Activated CD4-positive, CD25-positive, alpha-beta regulatory T cell (primary cell): ENCODE data around the gene TUSC2.
"Not testable (repeated sequence)": the region's sequence is repeated elsewhere in the genome, so short reads cannot be mapped to it uniquely, and the experiment has no call there.

Experiments
- DNase-seq, 4 experiments: peaks; one replicate each; lab custom pipeline; 2025; lab: John Stamatoyannopoulos, UW

Gene TUSC2

DNA sequence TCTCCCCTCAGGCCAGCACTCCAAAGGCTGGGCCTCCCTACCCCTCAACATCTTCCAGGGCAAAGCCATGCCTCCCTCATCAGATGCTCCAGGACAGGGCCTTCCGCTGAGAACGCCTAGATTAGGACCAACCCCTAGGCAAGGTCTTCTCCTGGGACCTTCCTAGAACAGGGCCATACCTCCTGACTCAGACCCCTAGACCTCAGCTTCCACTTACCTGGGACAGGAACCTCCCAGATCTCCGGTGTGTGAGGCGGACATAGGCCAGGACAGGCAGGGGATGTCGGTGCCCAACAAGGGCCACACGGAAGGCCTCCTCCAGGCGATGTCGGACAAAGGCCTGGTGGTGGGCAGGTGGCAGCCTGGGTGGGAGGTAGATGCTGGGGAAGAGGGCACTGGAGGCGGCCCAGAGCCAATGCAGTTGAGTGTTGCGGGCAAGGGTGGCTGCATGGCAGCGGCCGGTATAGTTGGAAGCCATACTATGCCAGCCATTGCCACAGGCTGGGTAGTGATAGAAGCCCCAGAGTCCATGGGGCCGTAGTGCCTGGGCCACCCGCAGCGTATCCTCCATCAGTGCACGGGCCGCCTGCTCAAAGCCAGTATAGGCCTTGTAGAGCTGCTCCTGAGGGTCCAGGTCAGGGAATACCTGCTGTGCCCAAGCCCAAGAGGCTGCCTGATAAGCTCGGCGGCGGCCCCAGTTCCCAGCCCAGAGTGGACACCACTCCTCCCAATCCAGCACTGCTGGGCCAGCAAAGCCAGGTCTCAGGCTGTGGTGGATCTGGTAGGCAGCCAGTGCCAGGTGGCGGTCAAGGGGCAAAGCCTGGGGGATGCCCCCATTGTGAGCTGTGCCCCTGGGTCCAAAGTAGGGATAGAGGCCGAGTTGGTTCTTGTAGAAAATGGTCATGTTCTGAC is 33.3 kb downstream of the TUSC2 start:
- no peak for DNase-seq

DNA sequence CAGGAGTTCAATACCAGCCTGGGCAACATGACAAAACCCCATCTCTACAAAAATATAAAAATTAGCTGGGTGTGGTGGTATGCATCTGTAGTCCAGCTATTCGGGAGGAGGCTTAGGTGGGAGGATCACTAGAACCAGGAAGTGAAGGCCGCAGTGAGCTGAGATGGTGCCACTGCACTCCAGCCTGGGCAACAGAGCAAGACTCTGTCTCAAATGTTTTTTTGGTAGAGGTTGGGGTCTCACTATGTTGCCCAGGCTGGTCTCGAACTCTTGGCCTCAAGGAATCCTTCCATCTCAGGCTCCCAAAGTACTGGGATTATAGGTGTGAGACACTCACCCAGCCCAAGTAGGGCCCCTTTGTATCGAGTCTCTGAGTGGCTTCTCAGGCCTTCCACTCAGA is 33.9 kb downstream of the TUSC2 start:
- no peak for DNase-seq

DNA sequence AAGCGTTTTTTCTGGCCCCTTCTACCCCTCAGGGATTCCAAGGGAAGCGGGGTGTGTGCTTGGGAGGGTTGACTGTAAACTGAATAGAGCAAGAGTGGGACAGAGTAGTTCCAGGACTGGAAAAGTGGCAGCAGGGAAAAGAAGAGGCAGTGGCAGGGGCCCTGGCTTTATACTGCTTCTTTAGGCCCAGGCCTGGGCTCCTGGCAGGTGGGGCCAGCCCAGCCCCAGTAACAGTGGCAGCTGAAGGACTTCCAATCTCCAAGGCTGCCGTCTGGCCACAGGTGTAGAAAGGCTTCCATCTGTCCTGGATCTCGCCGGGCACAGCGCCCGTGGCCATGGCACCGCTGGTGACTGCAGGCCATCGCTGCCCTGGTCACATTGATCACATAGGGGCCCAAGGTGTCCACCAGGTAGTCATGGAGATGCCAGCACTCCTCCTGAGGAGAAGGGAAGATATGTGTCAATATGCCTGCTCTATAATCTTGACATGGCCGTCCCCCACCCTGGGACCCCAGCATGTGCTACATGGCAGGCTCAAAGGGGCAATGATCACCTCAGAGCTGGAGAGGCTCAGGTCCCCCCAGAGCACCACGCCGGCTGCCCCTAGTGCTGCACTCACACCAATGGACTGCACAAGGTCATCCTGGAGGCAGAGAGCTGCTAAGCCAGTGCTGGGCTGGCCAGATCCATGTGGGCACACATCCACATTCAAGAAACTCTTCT is 34.8 kb downstream of the TUSC2 start:
- no peak for DNase-seq

DNA sequence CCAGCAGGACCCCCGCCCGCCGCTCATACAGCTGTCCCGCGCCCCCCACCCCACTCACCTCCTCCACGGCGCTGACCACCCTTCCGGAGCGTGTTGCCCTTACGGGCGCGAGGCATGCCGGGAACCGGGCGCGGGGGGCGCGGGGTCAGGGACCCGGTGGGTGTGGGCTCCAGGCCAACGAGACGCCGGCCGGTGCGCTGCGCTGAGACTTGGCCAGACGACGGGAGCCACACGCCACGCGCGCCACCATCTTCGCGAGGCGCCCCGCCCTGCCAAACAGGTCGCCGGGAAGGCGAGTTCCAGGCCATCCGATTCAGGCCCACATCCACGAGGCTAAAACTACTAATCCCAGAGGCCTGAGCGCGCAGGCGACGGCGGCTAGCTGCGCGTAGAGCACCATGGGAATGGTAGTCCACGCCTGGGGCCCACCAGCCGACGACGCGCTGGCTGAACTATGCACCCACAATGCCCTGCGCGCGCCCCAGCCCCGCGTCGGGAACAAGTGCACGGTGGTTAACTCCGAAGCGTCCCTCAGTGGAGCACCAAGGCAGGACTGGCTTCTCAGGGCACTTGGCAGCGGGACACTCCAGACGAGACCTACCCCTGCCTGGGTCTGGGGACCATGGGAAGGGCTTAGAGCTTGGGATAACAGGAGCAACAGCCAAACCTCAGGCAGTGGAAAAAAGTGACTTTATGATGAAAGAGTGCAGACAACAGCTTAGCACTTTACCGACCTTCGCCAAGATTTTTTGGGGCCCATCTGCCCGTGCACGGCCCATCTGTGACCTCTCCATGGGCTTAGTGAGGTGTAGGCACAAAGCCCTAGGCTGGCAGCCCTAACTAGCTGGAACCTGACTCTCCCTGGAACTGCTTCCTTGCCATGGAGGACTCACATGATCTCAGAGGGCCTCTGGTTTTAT is 35.6 kb downstream of the TUSC2 start, which contains the start of gene IFRD2:
Gene IFRD2, minus strand, starts transcription at position 271 of the 920 bp plus-strand sequence. Its CDS starts 155 bp downstream, at position 116.
- DNase-seq: peak; percentile 84 to 93 (median 91)

DNA sequence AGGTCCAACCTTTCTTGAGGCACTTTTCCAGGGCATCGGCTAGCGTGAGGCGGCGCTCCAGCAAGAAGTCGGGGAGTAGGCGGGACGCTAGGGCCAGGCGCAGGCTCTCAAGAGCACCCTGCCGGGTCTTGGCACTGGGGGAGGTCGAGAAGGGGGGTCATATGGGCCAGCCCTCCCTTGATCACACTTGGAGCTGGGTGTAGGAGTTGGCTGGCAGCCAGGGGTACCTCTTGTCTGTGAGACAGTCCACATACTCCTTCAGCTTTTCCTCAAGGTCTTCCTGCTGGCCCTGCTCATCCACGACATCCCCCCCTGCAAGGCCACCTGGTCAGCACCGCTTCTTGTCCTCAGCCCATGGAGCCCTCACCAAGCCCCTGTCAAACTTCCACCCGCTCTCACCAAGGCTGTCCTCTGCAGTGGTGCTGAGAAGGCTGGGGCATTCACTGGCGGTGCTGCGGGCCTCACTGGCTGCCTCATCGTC is 37.8 kb downstream of the TUSC2 start:
- no peak for DNase-seq

DNA sequence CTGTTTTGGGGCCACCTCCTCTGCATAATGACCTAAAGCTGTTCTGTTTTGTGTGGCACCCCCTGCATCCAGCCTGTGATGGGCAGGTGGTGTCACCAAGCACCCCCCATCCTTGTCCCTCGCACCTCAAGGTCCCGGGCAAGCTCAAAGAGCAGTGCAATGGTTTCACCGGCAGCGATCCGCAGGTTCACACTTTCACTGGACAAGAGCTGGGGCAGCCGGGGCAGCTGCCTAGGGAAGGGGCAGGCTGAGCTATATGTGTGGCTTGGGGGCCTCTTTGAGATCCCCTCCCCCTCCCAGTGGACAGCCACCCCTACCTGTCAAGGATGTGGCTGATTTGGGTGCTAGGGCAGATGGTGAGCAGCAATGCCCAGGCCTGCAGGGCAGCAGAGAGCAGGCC is 38.9 kb downstream of the TUSC2 start:
- DNase-seq: no peak

DNA sequence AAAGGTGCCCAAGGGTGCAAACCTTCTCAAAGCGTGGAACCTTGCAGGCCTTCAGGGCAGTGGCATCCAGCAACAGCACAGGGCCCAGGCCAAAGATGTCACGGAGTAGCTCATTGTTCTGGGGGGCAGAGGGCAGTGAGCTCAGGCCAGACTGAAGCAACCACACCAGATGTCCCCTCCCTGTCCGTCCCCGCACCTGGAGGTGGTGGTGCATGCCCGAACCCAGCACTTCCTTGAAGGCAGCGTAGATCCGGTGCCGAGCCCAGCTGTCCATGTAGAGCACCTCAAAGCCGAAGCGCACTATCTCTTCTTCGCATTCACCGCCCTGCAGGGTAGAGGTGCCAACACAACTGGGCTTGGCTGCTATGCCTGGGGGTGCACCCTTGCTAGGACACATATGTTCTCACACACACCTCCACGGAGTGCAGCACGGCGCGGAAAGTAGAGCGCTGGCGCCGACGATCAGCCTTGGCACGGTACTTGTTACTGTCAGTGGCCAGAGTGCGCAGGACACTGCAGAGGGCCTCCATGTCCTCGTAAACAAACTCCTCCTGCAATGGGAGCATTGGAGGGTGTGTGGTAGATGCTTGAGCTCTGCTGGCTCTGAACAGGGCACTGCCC is 39.5 kb downstream of the TUSC2 start:
- no peak for DNase-seq

DNA sequence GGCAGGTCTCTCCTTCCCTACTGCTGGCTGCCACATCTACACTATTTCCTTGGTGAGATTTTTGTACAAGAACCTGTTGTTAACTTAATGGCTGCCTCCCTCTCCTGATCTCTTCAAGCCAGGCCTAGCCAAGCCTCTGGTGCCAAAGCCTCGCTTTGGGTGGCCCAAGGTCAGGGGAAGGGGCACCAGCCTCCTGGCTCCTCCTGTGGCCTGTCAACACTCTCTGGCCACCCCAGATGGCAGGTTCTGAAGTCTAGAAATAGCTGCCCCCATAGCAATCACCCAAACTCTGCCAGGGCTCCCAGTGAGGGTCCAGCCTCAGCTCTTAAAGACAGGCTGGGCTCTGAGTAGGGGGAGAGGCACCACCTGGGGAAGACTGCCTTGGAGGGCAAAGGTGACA is 40.8 kb downstream of the TUSC2 start:
- DNase-seq: no peak

DNA sequence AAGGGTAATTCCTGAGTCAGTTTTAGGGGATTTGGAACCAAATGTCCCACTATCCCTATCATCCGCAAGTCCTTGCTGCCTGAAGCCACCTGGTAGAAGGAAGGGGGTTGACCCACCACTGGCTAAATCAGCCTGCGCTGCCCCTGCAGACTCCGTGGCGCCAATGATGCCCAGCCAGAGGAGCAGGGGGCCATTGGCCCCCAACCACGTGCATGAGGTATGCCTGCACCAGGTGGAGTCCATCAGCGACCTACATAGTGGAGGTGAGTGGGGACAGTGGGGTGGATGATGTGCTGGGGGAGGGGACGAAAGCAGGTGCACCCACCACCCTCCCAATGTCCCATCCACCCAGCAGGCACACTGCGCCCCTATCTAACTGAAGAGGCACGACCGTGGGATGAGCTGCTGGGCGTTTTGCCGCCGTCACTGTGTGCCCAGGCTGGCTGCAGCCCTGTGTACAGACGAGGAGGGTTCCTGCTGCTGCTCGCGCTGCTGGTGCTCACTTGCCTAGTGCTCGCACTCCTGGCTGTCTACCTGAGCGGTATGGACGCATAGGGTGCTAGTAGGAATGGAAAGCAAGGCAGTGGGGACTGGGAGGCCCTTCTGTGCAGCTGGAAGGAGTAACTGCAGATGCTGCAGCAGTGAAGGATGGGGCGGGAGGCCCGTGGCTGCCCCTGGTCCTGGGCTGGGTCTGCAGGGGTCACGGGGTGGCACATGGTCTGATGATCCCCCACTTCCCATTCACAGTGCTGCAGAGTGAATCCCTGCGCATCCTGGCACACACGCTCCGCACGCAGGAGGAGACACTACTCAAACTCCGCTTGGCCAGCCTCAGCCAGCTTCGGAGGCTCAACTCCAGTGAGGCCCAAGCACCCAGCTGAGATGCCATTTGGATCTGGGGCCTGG is 41.4 kb downstream of the TUSC2 start:
- no peak for DNase-seq

DNA sequence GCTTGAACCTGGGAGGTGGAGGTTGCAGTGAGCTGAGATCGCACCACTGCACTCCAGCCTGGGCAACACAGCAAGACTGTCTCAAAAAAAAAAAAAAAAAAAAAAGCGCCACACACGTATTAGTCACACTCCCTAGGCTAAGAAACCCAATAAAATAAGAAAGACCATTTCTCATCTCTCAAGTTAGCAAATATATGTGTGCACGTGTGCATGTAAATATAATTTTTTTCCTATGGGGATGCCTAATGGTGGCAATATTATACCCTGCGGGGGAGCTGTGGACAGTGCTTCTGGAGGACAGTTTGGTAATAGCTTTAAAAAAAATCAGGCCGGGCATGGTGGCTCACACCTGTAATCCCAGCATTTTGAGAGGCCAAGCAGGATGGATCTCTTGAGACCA is 43.9 kb downstream of the TUSC2 start:
- not testable (repeated sequence) for DNase-seq

DNA sequence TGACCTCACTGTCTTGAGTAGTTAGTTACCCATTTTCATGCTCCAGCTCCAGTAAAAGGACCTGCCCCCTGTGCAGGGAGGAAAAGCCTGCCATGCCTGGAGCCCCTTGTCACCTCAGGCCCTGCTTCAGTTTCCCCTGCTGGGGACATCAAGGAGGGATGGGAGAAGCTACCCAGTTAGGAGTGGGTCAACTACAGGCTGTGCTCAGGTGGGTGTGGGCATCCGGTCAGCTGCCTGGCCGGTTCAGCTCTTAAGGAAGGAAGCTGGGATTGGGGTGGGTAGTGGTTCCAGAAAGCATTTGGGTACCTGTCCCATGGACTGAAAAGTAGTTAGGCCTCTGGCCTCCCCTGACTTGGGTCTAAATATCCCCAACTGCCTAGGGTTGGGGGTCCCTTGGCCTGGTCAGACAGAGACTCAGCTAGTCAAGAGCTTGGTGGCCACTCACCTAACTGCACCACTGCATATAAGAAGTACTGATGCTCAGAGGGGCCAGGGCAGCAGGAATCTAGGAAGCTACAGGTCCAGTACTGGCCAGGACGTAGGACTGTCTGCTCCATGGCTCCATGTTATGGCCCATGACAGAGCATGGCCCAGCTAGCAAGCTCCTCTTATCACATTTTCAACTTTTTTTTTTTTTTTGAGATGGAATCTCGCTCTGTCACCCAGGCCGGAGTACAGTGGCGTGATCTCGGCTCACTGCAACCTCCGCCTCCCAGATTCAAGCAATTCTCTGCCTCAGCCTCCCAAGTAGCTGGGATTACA is 48.6 kb downstream of the TUSC2 start:
- no peak for DNase-seq

DNA sequence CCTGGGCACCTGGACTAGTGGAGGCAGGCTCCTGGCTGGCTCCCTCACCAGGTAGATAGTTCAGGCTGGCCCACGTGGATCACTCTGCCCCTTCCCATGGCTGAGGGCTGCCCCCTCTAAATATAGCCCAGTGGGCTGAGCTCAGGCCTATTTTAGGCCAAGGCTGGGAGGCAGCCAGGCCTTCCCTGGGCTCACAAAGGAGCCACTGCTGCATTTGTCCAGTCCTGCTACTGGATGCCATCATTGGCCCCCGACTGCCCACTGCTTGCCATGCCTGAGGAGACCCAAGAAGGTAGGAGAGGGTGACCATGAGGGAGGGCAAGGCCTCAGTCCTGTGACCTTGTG is 49.2 kb downstream of the TUSC2 start, which contains the start of gene LSMEM2:
Gene LSMEM2, plus strand, starts transcription at position 208 of the 345 bp plus-strand sequence. Its CDS starts 27 bp downstream, at position 235.
- DNase-seq: no peak

DNA sequence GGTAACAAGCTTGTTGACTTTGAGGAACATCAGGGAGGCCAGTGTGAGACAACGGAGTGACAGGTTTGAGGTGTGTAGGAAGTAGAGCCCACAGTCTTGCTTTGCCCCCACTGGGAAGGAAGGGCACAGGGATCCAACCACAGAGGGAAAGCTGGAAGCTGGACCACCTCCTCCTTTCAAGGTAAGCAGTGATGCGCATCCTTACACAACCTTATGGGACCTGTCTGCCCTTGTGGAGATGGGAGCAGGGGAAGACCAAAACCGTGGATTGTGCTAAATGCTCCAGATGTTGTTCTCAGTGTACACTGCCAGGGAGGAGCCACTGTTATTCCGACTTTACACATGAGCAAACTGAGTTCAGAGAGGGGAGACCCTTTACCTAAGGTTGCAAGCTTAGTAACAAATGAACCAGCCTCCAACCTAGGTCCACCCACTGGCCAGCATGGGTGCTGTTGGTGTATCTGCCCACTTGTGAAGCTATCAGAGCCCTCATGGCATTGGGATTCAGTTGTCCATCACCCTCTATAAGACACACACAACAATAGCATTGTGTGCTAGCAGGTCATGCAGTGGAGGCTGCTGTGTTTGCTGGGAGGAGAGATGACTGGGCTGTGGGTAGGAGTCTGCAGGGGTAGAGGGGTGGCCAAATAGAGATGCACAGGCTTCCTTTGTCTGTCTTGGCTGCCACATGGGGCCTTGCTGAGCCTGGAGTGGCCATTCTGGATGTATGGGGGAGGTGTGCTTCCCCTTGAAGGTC is 49.7 kb downstream of the TUSC2 start:
- no peak for DNase-seq

DNA sequence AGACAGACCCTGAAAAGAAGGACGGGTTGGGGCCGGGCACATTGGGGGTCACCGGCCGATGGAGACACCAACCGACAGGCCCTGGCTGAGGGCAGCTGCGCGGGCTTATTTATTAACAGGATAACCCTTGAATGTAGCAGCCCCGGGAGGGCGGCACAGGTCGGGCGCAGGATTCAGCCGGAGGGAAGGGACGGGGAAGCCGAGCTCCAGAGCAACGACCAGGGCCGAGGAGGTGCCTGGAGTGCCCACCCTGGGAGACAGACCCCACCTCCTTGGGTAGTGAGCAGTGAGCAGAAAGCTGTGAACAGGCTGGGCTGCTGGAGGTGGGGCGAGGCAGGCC is 51.3 kb downstream of the TUSC2 start:
- no peak for DNase-seq

DNA sequence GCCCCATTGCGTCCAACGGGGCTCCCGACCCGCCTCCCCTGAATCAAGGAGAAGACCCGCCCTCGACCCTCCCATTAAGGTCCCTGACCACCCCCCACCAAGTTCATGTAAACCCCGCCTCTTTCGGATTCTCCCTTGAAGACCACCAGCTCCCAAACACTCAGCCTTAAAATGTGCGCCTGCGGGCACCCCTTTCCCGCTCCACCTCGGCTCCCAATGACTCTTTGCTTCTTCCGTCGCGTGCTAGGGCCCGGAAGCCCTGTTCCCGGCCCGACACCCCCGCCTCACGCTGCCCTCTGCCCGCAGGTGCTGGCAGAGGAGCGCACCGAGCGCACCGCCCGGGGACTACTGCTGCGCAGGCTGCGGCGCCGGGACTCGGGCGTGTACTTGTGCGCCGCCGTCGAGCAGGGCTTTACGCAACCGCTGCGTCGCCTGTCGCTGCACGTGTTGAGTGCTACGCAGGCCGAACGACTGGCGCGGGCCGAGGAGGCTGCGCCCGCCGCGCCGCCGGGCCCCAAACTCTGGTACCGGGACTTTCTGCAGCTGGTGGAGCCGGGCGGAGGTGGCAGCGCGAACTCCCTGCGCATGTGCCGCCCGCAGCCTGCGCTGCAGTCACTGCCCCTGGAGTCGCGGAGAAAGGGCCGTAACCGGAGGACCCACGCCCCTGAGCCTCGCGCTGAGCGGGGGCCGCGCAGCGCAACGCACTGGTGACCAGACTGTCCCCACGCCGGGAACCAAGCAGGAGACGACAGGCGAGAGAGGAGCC is 51.8 kb downstream of the TUSC2 start:
- DNase-seq: no peak

DNA sequence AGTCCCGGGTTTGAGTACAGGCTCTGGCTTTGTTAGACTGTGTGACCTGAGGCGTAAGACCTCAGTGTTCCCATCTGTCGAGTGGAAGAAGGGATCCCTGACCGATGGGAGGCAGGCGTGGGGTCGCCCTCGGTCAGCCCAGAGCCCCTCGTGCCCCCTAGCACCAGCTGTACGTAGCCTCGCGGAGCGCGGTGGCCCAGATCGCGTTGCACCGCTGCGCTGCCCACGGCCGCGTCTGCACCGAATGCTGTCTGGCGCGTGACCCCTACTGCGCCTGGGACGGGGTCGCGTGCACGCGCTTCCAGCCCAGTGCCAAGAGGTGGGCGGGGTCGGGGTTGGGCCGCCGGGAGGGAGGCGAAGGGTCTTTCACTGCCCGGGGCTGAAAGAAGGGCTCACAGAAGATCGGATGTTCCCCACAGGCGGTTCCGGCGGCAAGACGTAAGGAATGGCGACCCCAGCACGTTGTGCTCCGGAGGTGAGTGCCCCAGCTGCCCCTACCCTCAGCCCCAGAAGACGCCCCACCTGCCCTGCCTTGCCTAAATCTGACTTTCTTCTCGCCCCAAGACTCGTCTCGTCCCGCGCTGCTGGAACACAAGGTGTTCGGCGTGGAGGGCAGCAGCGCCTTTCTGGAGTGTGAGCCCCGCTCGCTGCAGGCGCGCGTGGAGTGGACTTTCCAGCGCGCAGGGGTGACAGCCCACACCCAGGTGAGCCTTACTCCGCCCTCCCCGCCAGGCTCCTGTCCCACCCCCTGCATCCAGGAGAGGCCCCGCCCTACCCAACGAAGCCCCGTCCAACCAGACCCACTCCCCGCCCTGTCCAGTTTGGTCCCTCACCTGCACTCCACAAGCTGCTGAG is 52.7 kb downstream of the TUSC2 start:
- DNase-seq: no peak
